ENCODE data around the gene LOC128125822.

The LOC128125822 gene

DNA sequence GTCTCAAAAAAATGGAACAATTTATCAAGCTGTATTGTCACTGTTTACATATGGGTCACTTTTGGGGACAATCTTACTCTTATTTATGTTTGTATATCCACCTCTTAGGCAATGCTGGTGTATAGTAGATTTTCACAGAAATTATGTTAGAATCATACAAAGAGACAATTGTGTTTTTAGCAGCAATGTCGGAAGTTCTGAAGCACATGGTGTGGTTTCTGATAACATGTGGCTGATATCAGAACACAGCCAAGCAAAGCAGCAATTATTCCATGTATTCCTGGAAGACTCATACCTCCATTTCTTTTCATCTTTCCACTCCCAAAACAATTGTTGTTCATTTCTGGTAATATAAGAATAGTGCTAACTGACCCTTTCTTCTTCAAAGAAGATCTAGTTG lies 17.5 kb upstream of the LOC128125822 start:
- DNase-seq (ENCODE audit: low read depth in 1 of 2, low spot score in 1 of 2): no peak

- DNase-seq (ENCODE audit: low read depth in 1 of 2, low spot score in 1 of 2): no peak
Observed at GRCh38 chr6:63556369-63556768, 15.9 kb upstream of the LOC128125822 start.

DNA sequence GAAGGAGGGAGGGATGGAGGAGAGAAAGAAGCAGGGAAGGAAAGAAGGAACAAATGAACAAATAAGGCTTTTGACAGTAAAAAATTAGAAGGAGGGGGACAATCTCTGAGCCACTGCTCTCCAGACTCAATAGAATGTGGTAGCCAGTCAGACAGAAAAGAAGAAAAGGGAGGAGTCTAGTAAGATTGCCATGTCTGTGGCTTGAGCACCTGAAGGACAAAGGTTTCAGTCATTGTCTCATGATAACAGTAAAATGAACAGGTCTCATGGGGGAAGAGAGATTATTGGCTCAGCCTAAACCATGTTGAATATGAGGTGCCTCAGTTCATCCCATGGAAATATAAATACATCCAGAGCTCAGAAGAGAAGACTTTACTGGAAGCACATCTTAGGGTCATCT lies 14.0 kb upstream of the LOC128125822 start:
- no peak for DNase-seq (ENCODE audit: low read depth in 1 of 2, low spot score in 1 of 2)

- no peak for DNase-seq (ENCODE audit: low read depth in 1 of 2, low spot score in 1 of 2)
Observed at GRCh38 chr6:63560801-63561287, 11.4 kb upstream of the LOC128125822 start.

DNA sequence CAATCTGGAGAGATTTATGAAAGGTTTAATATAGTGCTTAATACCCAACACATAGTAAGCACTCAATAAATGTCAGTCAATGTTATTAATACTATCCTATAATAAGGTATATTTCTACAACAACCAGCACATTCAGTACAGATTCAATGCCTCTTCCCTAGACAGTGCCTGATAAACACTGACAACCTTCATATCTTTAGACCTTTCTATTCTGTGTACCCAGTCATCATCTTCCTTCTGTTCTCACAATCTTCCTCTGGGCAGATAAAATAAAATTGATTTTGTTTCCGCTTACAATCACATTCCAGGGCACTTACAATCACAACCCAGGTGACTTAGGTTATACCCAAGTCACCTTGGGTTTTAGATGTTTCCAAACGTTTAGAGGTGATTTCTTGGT lies 11.0 kb upstream of the LOC128125822 start:
- no peak for DNase-seq (ENCODE audit: low read depth in 1 of 2, low spot score in 1 of 2)

DNA sequence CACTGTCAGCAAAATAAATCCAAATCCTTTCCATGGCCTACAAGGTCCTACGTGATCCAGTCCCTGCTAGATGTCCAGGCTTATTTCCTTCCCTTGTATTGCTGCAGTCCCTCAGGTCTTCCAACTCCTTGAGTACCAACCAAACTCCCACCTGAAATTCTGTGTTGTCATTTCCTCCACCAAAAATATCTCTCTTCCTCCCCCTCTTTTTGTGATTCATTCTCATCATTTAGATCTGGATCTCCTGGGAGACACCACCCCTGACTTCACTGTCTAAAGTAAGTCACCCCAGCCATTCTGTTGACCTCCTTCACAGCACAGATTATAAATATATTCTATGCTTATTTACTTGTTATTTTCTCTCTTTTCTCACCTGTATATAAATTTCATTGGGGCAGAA lies 9.0 kb upstream of the LOC128125822 start:
- no peak for DNase-seq (ENCODE audit: low read depth in 1 of 2, low spot score in 1 of 2)

DNA sequence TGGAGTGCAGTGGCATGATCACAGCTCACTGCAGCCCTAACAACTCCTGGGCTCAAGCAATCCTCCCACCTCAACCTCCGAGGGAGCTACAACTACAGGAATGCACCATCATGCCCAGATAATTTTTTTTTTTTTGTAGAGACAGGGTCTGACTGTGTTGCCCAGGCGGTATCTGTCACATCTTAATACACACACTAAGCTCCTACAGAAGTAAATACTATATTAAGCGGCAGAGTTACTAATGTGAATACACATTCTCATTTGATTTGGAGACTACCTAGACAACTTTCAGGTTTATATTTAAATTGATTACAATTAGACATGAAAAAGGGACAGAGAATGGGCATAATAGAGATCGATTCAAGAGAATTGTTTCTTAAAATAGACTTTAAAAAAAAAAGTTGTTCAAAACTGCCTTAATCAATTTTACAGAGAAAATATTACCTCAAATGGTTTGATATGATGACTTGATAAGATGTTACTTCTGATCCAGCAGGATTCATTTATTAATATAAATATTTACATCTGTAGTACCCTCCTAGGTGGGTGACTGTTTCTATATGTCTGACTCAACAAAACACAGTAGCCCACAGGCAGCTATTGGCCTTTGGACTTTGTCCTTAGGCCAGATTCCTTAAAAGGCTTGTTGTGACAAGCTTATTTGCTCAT lies 7.1 kb upstream of the LOC128125822 start:
- DNase-seq (ENCODE audit: low read depth in 1 of 2, low spot score in 1 of 2): no peak

GRCh38 chr6:63565727-63566596 lies 6.3 kb upstream of the LOC128125822 start:
- DNase-seq (ENCODE audit: low read depth in 1 of 2, low spot score in 1 of 2): no peak

DNA sequence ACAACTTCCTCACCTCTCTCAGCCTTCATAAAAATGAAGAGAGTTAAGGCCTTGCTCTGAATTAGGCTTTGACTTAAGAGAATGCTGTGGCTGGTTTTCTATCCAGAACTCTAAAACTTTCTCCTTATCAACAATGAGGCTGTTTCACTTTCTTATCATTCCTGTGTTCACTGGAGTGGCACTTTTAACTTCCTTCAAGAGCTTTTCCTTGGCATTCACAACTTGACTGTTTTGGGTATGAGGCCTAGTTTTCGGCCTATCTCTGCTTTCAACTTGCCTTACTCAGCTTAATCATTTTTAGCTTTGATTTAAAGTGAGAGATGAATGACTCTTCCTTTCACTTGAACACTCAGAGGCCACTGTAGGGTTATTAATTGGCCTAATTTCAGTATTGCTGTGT lies 4.3 kb upstream of the LOC128125822 start:
- no peak for DNase-seq (ENCODE audit: low read depth in 1 of 2, low spot score in 1 of 2)

DNA sequence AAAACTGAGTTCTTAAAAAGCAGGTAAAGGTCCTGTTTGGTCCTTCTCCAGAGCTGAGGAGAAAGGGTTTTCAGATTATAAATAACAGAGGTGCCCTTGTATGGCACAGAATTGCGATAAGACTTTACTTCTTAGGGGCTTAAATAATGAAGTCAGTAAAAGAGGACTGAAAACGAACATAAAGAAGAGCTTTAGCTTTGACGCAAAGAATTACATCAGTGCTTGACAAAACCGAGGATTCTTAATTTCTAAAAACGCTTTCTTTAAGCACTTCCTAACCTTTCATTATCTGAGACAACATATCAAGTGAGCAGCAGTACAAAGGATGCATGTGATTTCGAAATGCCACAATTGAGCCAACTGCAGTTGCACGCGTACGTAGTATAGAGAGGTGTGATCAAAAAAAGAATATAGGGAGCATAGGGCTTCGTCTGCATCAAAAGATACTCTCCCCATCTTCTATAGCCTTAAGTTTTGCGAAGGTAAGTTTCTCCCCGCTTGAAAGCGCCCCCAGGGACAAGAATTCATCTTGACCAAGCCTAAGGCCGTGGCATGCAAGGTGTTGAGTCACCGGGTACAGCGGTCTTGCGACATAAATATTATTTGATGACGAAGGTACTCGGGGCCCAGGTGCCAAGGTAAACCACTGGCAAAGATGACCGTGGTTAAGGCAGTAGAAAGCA lies 778 bp upstream of the LOC128125822 start:
- DNase-seq (ENCODE audit: low read depth in 1 of 2, low spot score in 1 of 2): peak in 1 of 2 donors; percentile 5

DNA sequence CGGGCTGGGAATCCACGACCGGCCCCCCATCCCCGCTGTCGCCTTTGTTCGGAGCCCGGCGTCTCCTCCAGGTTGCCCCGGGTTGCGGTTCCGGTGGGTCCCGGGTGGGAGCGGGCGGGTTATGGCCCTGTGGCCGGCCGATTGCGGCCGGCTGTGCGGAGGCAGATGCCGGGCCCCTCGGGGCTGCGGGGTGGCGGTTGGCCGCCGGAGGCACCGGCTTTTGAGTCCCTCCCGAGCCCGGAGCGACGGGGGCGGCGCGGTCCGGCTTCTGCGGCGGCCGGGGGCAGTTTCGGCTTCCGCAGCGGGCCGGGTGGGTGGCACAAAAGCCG lies 431 bp downstream of the LOC128125822 start:
- DNase-seq (ENCODE audit: low read depth in 1 of 2, low spot score in 1 of 2): no peak

DNA sequence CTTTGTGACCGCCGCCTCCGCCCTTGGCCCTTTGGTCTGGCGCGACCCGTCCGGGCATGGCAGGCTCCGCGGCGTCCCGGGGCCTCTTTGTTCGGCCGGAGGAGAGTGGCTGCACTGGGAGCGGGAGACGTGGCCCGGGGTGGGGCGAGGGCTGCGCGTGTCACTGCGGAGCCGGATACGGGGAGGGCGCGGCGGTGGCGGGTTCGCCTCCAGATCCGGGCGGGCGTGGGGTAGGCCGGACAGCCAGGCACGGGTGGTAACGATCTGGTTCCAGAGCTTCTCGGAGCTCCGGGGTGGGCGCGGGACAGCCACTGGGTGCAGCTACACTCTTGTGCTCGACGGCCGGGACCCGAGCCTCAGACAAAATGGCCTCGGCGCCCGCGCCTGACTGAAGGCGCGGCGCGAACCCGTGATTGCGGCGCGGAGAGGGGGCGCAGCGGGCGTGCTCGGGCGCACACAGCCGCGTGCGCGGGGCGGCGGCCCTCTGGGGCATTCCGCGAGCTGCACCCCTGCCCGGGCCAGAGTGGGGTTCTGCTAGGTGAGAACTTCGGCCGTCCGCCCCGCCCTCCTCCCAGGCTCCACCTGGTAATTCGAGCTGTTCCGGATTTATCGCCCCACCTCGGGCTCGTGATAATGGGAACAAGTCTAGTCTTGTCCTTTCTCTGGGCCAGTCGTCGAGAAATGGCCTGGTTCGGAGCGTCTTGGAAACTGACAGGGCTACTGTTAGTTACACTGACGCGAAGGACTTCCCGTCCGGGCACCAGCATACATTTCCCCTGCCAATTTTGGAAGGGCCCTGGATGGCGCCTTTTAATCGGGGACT lies 1.0 kb downstream of the LOC128125822 start:
- peak; percentile 41 to 42 for DNase-seq (ENCODE audit: low read depth in 1 of 2, low spot score in 1 of 2)

- no peak for DNase-seq (ENCODE audit: low read depth in 1 of 2, low spot score in 1 of 2)
Observed at GRCh38 chr6:63573899-63574553, 1.7 kb downstream of the LOC128125822 start.

DNA sequence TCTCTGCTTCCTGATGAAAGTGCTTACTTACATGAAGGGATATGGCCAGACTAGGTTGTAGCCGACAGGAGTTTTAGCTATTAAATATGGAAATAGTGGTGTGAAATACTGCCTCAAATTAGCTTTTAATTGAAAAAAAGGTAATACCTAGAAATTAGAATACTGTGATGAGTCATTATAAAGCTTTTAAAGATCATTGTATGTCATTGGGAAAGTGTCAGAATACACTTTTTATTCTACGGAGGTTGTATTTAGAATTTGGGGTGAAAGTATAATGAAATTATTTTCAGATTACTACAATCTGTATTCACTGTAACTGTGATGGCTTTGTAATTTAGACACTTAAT lies 2.2 kb downstream of the LOC128125822 start:
- no peak for DNase-seq (ENCODE audit: low read depth in 1 of 2, low spot score in 1 of 2)

DNA sequence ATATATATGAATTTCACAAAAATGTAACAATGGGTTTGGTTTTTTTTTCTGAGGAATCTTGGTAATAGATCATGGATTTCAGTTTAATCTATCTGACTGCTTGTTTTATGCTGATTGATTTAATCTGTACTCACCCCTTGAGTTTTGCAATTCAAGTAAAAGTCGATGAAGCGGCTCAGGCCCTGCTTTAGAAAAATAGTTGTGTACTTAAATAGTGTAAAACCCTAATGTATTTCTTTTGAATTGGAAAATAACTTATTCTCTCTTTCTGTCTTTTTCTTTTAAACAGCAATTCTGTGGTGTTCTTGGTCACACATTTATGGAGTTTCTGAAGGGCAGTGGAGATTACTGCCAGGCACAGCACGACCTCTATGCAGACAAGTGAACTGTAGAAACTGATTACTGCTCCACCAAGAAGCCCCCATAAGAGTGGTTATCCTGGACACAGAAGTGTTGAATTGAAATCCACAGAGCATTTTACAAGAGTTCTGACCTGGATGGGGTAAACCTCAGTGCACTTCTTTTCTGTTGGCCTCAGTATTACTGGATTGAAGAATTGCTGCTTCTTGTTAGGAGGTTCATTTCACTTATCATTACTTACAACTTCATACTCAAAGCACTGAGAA lies 4.0 kb downstream of the LOC128125822 start:
- DNase-seq (ENCODE audit: low read depth in 1 of 2, low spot score in 1 of 2): no peak

GRCh38 chr6:63576985-63577712 lies 4.9 kb downstream of the LOC128125822 start:
- DNase-seq (ENCODE audit: low read depth in 1 of 2, low spot score in 1 of 2): no peak

- no peak for DNase-seq (ENCODE audit: low read depth in 1 of 2, low spot score in 1 of 2)
Observed at GRCh38 chr6:63578757-63579156, 6.5 kb downstream of the LOC128125822 start.

DNA sequence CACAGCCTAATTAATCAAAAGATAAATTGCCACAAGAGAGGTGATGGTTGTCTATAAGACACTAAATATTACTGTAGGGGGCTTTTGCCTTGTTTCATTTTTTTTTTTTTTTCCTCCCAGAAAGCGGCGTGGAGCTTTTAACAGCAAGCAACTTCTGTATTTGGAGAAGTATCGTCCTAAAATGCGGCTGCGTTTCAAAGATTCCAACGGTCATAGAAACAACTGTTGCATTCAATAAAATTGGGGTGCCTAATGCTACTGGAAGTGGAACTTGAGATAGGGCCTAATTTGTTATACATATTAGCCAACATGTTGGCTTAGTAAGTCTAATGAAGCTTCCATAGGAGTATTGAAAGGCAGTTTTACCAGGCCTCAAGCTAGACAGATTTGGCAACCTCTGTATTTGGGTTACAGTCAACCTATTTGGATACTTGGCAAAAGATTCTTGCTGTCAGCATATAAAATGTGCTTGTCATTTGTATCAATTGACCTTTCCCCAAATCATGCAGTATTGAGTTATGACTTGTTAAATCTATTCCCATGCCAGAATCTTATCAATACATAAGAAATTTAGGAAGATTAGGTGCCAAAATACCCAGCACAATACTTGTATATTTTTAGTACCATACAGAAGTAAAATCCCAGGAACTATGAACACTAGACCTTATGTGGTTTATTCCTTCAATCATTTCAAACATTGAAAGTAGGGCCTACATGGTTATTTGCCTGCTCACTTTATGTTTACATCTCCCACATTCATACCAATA lies 7.8 kb downstream of the LOC128125822 start:
- DNase-seq (ENCODE audit: low read depth in 1 of 2, low spot score in 1 of 2): no peak

- DNase-seq (ENCODE audit: low read depth in 1 of 2, low spot score in 1 of 2): no peak
Observed at GRCh38 chr6:63580704-63580961, 8.4 kb downstream of the LOC128125822 start.
